NCI-H748 (cell line): Measurements from ENCODE around the gene CMTM5.
"Not testable (repeated sequence)": the region's sequence is repeated elsewhere in the genome, so short reads cannot be mapped to it uniquely, and the experiment has no call there.

Experiments
- DNase-seq: peaks from one replicate; lab custom pipeline; 2025; ENCODE audit not compliant: unreplicated experiment; lab: John Stamatoyannopoulos, UW

CMTM5 gene

DNA sequence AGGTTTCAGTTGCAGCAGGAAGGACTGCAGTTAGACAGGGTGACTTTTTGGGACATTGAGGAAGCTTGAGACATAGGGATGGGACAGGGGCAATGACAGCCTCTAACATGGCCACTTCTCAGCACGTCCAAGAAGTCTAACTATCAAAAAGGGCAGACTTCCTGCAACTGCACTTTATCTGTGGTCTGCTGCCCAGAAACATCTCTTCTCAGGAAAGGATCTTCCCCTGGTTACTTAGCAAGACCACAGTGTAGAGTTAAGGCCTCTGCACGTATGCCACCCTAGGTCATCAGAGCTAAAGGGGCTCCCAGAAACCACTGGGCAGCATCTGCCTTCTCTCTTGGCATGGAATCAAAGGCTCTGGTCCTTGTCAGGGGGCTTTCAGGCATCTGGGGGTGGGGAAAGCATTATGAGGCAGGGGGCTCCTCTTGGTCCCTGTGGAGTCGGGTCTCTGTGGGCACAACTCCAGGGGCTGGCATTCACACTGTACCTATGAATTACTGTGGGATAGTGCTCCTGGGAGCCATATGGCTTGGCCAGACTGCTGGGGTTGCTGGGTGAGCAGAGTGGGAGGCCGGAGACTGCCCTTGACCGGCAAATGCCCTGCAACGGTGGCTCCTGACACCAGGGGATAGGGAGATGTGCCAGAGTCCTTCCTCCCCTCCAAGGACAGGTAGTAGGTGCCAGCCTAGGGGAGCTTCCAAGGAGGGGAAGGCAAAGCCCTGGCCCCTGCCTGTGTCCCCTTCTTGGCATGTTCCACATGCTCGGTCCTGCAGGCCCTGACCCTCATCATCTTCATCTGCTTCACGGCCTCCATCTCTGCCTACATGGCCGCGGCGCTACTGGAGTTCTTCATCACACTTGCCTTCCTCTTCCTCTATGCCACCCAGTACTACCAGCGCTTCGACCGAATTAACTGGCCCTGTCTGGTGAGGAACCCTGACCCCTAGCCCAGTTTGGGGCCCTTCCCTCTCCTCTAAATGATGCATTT, 1.0 kb downstream of the CMTM5 start:
- DNase-seq: no peak

DNA sequence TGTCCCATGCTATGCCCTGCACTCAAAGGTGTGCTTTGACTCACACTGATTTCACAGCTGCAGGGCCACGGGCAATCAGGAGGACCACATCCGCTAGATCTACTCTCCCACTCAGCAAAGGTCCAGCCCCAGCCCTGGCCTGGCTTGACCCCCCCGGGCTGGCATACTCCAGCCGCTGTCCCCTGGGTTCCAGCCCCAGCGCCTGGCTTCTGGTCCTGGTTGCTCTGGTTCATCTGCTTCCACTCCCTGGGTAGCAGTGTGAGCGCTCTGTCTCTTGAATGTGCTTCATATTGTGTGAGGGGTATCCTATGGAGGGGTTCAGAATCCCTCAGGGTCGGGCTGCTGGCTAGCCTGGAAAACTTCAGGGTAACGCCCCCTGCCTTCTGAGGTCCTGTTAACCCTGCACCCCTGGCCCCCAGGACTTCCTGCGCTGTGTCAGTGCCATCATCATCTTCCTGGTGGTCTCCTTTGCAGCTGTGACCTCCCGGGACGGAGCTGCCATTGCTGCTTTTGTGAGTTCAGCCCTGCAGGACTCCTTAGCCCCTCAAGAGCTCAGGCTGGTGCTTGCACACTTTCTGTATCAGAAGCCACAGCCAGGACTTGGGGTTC, 1.9 kb downstream of the CMTM5 start:
- no peak for DNase-seq

DNA sequence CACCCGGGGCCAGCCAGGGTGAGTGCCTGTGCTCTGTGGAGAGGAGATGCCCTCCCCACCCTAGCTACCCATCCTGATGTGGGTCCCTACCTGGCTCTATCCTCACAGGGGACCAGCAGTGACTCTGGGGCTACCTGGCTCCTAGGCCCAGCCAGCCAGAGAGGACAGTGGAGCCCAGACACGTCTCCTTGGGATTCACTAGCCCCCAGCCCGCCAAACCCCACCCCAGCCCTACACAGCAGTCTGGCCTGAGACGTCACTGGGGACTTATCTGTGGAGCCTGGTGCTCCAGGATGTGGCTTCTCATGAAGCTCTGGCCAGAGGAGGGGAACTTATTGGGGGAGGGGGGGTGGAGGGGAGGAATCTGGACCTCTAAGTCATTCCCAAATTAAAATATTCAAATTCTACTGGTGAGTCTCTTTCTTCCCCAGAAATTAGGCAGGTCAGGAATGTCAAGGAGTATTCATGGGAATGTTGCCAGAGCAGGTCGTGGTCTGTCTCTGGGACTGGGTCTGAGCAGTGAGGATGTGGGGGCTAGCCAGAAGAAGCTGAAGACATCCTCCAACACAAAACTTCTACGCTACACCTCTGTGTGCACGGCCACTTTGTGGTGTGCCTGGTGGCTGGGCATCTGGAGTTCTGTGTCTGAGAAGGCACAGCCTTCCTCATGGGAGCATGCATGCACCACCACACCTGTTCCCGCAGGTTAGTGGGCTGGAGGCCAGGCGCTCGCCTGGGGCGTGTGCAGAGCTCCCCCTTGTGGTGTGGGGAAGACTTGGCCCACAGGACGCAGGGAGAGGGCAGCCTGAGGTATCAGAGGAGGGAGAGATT, 2.7 kb downstream of the CMTM5 start:
- DNase-seq: peak; percentile 68

DNA sequence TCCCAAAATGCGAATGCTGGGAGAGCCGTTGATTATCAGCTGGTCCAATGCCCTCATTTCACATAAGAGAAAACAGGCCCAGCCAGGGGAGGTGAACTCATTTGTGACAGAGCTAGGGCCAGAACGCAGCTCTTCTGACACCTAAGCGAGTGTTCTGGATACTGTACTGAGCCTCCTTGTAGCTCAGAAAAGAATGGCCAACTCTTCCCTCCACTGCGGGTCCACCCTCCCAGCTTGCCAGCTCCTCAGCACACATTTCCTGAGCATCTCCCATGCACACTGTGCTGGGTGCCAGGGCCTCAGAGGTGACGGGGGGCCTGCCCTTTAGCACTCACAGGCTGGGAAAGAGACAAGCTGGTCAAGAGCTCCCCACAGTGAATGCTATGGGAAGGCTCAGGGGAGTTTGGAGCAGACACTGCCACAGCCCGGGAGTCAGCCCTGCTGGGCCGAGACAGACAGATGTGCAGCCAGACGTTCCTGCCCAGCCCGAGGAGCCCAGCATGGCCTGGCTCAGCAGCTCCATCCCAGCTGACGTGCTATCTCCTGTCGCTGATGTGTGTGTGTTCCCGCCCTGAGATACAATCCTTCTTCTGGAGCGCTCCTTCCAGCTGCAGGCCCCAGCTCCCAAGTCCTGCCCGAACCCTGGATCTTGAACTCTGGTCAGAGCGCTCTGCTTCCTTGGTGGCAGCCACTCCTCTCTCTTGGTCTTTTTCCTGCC, 3.5 kb downstream of the CMTM5 start:
- DNase-seq: no peak

DNA sequence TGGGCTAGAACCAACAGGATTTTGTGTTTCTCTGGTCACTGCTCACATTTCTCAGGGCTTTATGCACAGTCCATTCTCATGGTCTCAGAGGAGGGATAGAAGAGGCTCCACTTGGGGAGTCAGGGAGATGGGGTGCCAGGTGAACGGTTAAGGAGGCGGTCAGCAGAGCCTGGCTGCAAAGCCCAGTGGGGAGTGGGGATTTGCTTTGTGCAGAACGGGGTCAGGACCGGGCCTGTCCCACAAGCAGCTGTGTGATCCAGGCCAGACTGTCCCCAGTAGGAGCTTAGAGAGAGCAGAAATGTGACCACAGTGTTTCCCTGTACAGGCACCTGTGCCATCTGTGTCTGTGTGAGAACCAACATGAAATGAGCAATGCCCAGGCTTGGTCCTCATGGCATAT, 4.1 kb downstream of the CMTM5 start:
- no peak for DNase-seq

DNA sequence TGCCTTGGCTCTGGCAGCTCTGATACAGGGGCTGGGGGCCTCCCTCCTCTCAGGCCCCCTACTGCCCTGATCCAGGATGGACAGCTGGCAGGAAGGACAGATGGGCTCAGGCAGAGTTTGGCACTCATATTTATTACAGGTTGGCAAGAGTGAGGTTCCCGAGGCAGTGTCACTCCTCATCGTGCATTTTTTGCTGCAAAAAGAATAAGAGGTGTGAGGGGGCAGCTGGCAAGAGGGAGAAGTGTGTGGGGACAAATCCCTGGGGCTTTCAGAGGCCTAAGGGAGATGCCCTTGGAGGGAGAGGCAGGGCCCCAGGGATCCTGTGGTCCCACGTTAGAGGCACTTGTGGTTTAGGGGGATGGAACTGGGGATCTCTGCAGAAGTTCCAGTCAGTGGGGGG, 5.0 kb downstream of the CMTM5 start:
- DNase-seq: no peak

DNA sequence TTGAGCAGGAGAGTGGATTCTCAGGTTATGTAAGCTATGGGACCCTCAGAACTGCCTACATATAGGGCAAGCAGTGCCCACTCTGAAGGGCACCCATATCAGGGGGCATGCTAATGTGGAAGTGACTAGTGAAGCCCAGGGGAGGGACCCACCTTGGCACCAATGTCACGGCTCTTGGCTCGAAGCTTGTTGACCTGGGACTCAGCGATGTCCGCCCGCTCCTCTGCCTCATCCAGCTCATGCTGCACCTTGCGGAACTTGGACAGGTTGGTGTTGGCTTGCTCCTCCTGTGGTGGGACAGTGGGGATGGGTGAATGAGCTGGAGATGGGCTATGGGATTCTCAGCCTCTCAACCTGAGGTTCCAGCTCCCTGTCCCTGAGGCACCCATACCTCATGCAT, 5.4 kb downstream of the CMTM5 start:
- no peak for DNase-seq

DNA sequence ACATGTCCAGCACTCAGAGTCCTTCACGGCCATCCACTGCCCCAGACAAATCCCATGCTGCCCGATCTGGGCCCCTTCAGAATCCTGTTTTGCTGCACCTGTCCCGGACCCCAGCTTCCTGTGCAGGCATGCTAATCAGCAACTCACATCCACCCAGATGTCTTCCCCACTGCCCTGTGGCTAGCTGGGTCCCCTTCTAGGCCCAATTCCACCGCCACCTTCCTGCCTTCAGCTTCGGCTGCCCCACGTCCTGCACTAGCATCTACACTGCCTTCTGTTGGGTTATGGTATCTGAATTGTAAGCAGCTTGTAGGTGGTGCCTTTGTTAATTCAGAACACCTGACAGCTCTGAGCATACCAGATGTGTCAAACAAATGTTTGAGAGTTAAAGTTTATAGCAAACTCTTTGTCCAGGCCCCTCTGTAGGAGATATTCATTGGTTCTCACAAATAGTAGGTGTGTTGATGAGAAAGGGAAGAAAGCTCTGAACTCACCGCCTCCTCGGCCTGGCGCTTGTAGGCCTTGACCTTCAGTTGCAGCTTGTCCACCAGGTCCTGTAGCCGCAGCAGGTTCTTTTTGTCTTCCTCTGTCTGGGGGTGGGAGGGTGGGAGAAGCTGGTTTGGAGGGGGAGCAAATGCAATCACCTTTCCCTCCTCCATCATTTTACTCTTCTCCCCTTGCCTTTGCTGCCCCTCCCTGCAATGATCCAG, 6.0 kb downstream of the CMTM5 start:
- no peak for DNase-seq

DNA sequence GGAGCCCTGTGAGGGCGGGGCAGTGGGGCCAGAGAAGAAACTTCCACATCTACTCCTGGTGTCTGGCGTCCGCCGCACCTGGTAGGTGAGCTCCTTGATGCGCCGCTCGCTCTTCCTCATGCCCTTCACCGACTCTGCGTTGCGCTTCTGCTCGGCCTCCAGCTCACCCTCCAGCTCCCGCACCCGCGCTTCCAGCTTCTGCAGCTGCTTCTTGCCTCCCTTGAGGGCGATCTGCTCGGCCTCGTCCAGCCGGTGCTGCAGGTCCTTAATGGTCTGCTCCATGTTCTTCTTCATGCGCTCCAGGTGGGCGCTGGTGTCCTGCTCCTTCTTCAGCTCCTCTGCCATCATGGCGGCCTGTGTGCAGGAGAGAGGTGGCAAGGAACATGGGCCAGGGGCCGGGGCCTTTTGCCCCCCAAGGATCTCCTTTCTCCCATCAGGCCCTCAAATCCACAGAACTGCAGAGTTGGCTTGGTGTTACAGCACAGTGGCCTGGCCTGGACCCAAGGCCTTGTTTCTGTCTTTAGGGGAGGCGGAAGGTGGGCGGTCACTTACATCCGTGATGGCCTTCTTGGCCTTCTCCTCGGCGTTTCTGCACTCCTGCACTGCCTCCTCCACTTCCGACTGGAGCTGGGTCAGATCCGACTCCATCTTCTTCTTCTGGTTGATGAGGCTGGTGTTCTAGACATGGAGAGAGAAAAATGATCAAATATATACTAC, 7.7 kb downstream of the CMTM5 start:
- DNase-seq: no peak

DNA sequence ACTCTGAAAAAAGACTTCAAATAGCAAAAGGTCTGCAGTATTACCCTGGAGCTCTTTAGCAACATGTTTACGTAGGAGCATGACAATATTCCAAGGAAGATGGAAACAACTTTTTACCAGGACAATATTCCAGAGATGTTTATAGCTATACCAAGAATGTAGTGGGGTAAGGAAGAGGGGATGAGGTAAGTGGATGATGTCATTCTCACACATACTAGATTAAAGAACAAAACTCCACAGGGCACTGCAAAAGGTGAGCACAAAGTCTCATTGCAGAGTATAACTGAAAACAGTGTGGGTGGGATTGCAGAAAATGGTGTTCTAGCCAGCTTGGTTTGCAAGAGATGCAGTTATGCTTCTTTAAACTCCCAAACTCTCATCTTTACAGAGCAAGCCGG, 8.4 kb downstream of the CMTM5 start:
- DNase-seq: no peak

DNA sequence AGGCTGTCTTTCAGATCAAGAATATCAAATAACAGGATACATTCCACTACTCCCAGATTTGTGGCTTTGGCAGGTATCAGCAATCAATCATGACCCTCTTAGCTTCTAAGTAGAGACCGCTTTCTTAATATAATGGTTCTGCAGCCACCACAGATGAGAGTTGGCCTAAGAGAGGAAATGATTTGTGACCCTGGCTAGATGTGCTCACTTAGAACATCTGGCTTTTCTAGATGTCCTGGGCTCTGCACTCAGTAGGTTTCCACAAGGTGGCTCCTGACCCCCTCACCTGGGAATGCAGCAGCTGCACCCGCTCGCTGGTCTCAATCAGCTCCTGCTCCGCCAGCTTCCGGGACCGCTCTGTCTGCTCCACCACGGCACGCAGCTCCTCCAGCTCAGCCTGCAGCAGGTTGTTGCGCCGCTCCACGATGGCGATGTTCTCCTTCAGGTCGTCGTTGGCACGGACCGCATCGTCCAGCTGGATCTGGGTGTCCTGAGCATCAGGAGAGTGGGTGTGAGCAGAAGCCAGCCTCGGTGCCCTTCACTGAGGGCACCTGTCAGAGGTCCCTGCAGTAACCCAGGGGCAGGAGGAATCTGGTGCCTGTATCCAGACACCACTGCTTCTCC, 8.9 kb downstream of the CMTM5 start:
- DNase-seq: no peak

DNA sequence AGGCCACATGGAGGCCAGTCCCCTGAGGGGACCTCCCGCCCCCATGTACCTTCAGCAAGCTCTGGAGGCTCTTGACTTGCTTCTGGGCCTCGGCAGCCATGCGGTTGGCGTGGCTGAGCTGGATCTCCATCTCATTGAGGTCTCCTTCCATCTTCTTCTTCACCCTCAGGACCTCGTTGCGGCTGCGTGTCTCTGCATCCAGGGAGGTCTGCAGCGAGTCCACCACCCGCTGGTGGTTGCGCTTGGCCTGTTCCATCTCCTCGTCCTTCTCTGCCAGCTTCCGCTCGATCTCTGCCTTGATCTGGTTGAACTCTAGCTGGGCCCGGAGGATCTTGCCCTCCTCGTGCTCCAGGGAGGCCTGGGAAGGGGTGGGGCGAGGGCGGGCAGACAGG, 9.4 kb downstream of the CMTM5 start:
- not testable (repeated sequence) for DNase-seq

DNA sequence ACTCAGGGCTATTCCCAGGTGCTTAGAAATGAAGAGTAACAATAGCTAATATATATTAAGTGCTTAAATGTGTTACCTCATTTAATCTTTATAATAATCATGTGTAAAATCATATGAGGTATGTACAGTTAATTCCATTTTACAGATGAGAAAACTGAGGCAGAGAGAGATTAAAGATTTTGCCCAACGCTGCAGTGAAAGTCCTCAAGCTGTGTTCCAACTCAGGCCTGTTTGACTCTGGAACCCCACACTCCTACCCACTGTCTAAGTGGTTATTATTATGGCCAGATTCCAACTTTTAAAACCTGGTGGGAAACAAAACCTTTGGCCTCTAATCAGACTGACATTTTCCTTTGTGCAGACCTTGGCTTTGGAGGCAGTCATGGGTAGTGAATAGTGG, 10.2 kb downstream of the CMTM5 start:
- no peak for DNase-seq

DNA sequence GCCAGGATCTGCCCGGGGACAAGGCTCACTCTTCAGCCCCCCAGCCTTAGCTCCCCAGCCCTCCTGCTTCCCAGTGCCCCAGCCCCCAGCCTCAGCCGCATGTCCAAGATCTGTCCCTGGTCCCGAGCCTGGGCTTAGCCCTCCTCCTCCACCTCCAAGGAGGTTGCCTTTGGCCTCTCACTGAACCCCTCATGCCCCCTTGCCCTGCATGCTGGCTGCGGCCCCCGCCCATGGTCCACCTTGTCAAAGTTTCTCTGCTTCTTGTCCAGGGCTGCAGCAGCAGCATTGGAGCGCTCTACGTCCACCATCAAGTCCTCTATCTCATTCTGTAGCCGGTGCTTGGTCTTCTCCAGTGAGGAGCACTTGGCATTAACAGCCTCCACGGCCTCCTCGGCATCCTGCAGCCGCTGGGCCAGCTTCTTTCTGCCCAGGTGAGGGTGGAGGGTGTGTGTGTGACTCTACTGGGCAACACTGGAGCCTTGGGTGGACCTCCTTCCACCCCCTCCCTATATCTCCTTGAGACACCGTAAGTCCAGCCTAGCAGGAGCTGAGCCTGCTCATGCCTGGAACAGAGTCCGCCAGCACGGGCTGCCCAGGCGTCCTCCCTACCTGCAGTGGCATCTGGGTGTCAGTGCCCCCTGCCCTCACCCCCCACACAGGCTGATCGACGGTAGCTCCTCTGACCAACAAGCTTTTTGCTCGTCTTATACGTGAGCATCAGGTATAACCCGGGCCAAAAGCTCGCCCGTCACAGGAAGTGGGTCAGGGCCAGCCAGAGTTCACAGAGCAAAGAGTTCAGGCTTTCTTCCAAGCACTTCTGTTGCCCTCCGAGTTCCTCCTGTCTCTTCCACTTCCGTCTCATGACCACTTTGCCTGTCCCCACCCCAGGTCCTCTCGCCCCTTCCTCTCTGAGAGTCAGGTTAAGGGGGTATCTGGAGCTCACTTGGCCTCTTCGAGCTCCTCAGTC, 11.4 kb downstream of the CMTM5 start:
- DNase-seq: no peak

DNA sequence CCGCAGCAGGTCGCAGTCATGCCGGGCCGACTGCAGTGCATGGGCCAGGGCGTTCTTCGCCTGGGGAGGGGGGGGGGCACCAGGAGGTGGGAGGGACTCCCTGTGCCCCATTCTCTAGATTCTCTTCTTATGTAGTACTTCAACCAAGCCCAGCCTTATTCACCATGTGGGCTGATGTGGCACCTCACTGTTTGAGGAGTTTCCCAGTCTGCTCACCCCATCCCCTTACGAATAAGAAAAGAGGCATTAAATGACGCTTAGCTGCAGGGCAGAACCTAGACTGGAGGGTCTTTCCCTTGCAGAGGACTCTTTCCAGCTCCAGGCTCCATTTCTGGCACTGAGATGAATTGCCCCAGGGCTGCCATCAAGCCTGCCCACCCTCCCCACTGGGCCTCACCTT, 12.2 kb downstream of the CMTM5 start:
- no peak for DNase-seq

DNA sequence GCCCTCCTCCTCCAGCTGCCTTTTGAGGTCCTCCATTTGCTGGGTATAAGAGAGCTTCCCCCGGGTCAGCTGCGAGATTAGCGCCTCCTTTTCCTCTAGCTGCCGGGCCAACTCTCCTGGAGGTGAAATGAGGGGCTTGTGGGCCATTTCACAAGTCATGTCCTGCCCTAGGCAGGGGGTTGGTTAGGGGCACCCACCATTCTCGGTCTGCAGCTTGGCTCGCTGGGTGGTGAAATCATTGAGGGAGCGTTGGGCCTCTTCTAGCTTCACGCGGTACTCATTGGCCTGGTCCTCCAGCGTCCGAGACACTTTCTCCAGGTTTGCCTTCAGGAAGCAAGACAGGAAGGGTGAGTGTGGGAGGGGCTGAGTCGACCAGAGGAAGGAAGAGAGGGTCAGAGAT, 12.6 kb downstream of the CMTM5 start:
- no peak for DNase-seq

DNA sequence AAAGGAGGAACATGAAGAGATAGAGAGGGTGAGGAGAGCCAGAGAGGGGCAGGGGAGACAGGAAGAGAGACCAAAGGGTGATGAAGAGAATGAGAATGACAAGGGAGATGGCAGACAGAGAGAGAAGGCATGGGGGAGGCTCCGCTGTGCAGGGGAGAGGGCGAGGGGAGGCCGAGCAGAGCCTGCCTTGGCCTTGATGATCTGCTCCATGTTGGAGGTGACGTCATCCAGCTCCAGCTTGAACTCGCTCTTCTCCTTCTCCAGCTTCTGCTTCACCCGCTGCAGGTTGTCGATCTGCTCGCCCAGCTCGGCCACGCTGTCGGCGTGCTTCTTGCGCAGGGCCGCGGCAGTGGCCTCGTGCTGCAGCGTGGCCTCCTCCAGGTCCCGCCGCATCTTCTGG, 13.0 kb downstream of the CMTM5 start:
- not testable (repeated sequence) for DNase-seq

DNA sequence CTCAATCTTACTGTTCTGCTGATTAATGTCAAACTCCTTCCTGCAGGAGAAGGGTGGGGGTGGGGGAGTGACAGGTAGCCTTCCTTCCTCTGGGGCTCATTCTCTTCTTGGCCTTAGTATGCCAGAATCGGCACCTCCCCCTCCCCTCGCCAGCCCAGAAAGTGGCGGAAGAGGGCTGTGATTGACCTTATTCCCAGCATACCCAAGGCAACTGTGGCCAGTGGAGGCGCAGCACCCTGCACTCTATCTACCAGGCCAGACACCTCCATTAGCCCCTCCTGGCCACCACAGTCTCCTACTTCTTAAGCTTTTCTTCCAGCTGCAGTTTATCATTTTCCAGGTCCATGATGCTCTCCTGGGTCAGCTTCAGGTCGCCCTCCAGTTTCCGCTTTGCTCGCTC, 15.8 kb downstream of the CMTM5 start:
- DNase-seq: no peak
